ENCODE results near the gene FIG4.
A peak's percentile ranks its signal among the peaks of the same experiment; 100 is the strongest.
"Not testable (repeated sequence)": the region's sequence is repeated elsewhere in the genome, so short reads cannot be mapped to it uniquely, and the experiment has no call there.

The FIG4 gene

GRCh38 chr6:109795994-109796555 lies 105.0 kb downstream of the FIG4 start:
- DNase-seq (ENCODE audit: low read depth) = peak; percentile 85

DNA sequence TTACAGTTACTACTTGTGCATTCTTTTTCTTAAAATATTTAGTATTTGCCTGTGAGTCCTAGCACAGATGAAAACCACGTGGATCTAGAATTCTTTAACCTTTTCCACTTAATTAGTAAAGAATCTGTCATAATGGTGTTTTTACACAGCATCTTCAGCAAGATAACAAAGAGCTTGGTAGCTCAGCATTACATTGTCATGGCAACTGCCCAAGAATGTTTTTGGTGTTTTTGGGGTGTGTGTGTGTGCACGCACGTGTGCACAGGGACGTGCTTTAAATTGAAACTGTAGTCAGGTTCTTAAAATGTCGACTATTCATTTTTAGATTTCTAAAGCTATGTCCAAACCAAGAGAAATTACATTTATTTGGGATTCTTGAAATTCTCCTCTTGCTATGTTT lies 108.0 kb downstream of the FIG4 start:
- DNase-seq (ENCODE audit: low read depth) = no peak

DNA sequence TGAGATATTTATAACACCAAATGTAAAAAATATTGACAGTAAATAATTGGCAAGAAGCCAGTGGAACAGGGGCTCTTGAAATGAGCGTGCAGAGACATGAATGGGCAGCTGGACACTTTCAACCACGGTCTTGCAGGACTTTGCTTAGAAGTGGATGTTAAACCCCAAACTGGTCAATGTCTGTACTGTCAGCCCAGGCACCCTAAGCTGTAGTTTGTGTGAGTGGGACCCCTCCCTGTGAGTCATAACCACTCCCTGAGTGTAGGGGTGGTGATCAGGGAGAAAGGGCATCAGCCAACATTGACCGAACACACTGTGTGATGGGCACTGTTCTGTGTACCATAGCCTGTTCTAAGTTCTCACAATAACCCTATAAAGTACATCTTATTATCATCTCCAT lies 108.6 kb downstream of the FIG4 start:
- no peak for DNase-seq (ENCODE audit: low read depth)

DNA sequence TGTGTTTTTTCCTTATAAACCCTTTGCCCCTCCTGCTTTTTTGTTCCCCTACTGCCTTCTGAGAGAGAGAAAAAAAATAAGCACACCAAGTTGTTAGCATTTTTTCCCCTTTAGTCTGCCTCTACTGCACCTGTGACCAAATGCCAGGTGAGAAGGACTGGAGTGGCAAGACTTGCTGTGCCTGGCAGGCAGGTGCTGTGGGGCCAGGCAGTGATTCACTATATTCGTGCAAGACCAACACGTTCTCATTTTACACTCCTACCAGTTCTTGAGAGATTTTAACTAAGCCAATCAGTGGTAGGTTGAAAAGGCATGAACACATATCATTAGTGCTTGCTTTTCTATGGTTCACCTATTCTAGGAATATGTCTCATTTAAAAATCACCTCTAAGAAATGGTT lies 109.7 kb downstream of the FIG4 start:
- DNase-seq (ENCODE audit: low read depth) = no peak

- DNase-seq (ENCODE audit: low read depth) = no peak
Measured at GRCh38 chr6:109801794-109802193, 110.7 kb downstream of the FIG4 start.

GRCh38 chr6:109804020-109804419 lies 112.9 kb downstream of the FIG4 start:
- DNase-seq (ENCODE audit: low read depth) = no peak

- DNase-seq (ENCODE audit: low read depth) = no peak
Measured at GRCh38 chr6:109807881-109808280, 116.8 kb downstream of the FIG4 start.

GRCh38 chr6:109808837-109809236 lies 117.7 kb downstream of the FIG4 start:
- DNase-seq (ENCODE audit: low read depth) = no peak

GRCh38 chr6:109815054-109815453 lies 124.0 kb downstream of the FIG4 start:
- DNase-seq (ENCODE audit: low read depth) = no peak

DNA sequence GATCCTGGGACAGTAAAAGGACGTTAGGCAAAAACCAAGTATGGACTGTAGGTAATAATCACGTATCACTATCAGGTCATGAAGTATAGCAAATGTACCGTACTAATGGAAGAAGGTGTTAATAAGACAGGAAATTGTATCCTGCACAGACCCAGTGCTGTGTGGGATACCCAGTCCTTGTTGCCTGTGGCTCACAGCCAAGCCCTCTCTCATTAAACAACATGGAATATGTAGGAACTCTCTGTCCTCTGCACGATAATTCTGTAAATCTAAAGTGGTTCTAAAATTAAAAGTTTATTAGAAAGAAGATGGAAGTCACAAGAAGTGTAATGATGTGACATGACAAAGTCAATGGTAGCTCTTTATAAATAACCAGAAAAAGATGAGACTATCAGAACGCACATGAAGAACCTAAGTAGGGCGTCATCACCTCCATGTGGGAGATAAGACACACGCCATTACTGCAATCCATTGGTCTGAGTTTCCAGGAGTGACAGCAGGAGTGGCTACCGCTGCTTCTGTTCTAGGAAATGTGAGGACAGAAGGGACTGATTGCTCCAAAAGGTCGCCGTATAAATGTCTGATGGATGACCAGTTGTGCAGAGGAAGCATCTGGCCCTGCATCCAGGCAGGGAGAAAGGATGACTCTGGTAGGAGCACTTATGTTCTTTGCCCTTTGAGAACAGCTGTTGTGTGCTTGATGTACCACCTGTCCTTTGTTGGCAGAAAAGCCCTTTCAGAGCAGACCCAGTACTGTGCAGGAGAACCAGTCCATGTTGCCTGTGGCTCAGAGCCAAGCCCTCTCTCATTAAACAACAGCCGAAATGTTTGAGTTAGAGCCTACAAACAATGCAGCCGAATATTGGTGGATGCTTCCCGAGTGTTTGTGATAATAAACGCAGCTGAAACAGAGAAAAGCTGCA lies 125.6 kb downstream of the FIG4 start:
- no peak for DNase-seq (ENCODE audit: low read depth)

- DNase-seq (ENCODE audit: low read depth) = no peak
Measured at GRCh38 chr6:109820706-109821350, 129.7 kb downstream of the FIG4 start.

GRCh38 chr6:109821428-109821827 lies 130.3 kb downstream of the FIG4 start:
- DNase-seq (ENCODE audit: low read depth) = no peak

GRCh38 chr6:109824105-109824504 lies 133.0 kb downstream of the FIG4 start:
- peak; percentile 52 for DNase-seq (ENCODE audit: low read depth)

DNA sequence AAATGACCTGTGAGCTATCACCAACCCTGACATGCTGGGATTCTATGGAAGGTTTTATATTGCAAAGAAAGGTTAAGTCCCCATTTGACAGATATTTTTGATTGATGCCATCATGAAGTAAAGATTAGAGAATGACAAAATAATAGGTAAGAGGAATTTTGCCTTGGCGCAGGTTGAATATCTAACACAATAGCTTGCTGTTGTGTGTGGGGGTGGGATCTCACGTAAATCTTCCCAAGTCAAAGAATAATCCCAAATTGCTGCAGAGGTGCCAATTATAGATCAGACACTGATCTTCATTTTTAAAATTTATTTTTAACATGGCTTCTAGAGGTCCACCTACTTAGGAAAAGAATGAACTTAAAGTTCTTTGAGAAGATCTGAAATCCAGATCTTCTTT lies 135.5 kb downstream of the FIG4 start:
- DNase-seq (ENCODE audit: low read depth) = no peak

- DNase-seq (ENCODE audit: low read depth) = not testable (repeated sequence)
Measured at GRCh38 chr6:109831352-109831751, 140.3 kb downstream of the FIG4 start.

DNA sequence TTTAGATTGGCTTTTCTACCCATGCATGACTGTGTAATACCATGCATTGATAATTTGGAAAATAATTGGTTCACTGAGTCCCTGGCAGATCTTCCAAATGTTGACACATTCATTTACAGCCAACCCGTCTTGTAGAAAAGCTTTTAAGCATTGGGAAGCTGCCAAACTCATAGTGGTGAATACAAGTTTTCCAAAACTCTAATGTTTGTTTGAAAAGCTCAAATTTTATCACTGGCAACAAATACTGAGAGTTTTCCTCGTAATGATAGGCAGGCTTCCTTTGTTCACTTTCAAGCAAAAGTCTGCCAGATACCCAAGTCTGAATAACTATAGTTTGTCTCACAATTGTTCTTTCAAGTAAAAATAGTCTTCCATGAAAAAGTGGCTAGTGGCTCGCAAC lies 143.0 kb downstream of the FIG4 start:
- DNase-seq (ENCODE audit: low read depth) = peak; percentile 42

DNA sequence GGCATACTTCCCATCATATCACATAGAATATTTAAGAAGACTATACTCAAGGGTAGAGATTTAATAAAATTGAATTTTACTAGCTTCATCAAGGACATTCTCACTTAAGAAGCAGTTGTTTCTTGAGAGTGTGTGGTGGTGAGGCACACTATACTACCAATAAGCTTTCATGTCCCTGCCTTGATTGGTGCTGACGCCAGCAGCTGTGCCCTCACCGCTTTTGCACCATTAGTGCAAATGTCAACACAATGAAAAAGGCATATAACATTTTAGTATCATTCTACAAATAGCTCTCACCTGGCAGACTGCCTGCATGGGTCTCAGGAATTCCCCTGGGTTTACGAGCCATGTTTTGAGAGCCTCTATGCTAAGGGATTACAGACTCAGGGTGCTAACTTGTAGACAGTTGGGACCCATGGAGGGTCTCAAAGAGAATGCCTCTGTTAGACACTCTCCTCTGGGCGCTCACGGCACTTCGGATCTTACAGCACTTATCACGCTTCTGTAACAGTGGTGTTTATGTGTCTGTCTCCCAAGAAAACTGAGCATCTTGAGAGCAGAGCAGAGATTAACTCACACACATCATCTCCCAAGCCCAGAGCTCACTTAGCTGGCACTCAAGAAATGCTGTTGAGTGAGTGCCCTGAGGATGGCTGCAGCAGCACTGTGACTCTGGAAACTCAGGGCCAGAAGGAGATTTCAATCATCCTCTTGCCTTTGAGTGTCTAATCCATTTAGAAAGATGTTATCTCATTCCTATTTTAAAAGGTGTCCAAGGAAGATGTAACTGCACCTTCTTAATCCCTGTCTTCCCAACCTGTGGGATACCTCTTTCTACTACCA lies 143.7 kb downstream of the FIG4 start:
- peak; percentile 45 for DNase-seq (ENCODE audit: low read depth)

GRCh38 chr6:109840034-109840433 lies 148.9 kb downstream of the FIG4 start:
- DNase-seq (ENCODE audit: low read depth) = no peak

GRCh38 chr6:109840796-109841195 lies 149.7 kb downstream of the FIG4 start:
- DNase-seq (ENCODE audit: low read depth) = peak; percentile 9

DNA sequence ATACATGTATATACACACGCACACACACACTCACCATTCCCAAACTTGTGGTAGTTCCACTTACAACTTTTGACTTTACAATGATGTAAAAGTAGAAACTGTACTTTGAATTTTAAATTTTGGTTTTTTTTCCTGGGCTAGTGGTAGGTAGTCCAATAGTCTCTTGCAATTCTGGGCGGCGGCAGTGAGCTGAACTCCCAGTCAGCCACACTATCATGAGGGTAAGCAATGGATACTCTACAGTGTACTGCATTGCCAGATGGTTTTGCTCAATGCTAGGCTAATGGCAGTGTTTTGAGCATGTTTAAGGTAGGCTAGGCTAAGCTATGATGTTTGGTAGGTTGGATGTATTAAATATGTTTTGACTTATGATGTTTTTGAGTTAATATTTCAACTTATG lies 150.8 kb downstream of the FIG4 start:
- no peak for DNase-seq (ENCODE audit: low read depth)

DNA sequence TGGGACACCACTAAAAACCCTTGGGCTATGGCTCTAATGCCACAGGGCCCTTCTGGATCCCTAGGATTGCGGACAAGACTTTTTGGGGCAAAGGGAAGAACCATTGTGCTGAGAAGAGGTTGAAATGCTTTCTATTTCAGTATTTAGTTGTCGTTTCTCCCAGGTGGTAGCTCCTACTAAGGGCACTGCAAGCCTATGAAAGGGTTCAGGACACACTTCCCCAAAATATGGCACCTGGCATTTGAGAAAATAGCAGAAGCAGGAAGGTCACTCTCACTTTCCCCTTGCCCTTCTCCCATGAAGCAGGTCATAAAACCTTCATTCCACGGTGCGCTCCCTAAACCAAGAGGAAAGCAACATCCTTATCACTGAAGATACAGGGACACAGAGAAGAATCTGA lies 161.6 kb downstream of the FIG4 start:
- no peak for DNase-seq (ENCODE audit: low read depth)

GRCh38 chr6:109853426-109853825 lies 162.3 kb downstream of the FIG4 start:
- DNase-seq (ENCODE audit: low read depth) = no peak
